ENCODE measurements around the gene GPRC5C. TPM values are rescaled to one million over a fixed set of nuclear protein-coding genes. Genes with fewer than 3 reads are reported as not detected.
A peak's percentile ranks its signal among the peaks of the same experiment; 100 is the strongest.

The GPRC5C gene
- total and polyA plus RNA-seq, 9 of the 15 experiments (the other 6 are each of a cell fraction or from before 2014, with no cell fraction given), result 0.28 to 9.0 (median 4.1) TPM

- TF ChIP-seq ZNF740 (CRISPR knock-in tag; IDR thresholded peaks at IDR 0.05), result peak; percentile 92
- TF ChIP-seq ZNF740 (tag; IDR thresholded peaks at IDR 0.05), result no peak
- TF ChIP-seq SMARCA5 (IDR thresholded peaks at IDR 0.05), result no peak
Measured at GRCh38 chr17:74431568-74432423, at the start of gene GPRC5C (continued).

- Histone ChIP-seq H2AFZ (ENCODE audit: low read depth, low read length) (no peak overlapping the region), H3K9ac (ENCODE audit: insufficient read depth in 1 of 2, low read depth in 2 of 2, low read length in 2 of 2) (no peak overlapping the region), H3K9me1 (ENCODE audit: control insufficient read depth, insufficient read depth, low read length) (no peaks in the 10 kb centered on the region), H3K4me2 (ENCODE audit: insufficient read depth, low read length) (no peak overlapping the region), H3K79me2 (ENCODE audit: control insufficient read depth, insufficient read depth, low read length) (no peaks in the 10 kb centered on the region), H3K27ac (ENCODE audit: extremely low read depth, low read depth, low read length) (no peak overlapping the region), H3K4me1 (replicated peaks in 1 of 2; ENCODE audit: control insufficient read depth in 2 of 2, insufficient read depth in 2 of 2, low read length in 2 of 2) (peaks cover 0 to 10% of the 10 kb centered on the region in 2 experiments; a peak in 4 of 5 replicates), H4K20me1 (replicated peaks; ENCODE audit: control insufficient read depth, insufficient read depth, low read length) (no peaks in the 10 kb centered on the region), H3K27me3 (ENCODE audit: control insufficient read depth in 2 of 2, insufficient read depth in 2 of 2, low read length in 2 of 2) (peaks cover 24 to 49% of the 10 kb centered on the region in 2 experiments; a peak in 3 of 5 replicates), H3K9me3 (replicated peaks; ENCODE audit: control insufficient read depth, insufficient read depth, low read depth, low read length) (no peaks in the 10 kb centered on the region), H3K4me3 (no peak overlapping the region), H3K36me3 (ENCODE audit: control insufficient read depth, insufficient read depth, low read length) (no peaks in the 10 kb centered on the region)
- DNase-seq (ENCODE audit: extremely low read depth in 1 of 4, low spot score in 3 of 4) (no peak), ATAC-seq (no peak), FAIRE-seq (no peak)
- intact Hi-C loops (cut with micrococcal nuclease) (no loop called here), in situ Hi-C loops (cut with MboI) (no loop called here)
- CTCF ChIA-PET (ENCODE audit: low intra/inter-chr PET ratio), result interaction anchor here (4.6 kb wide), 1 partner anchor 110 kb away, joined by 37 read pairs; no protein-coding TSS in a partner anchor
- POLR2A ChIA-PET, result interaction anchor here (0.9 kb wide), 1 partner anchor 126 kb away, joined by 5 read pairs; no protein-coding TSS in a partner anchor
- BruUV-seq (replicated peaks), result no TSS peak
- TF ChIP-seq POLR3A (IDR thresholded peaks at IDR 0.05; ENCODE audit: borderline replicate concordance, extremely low read depth, insufficient read depth, insufficient read length) (no peak), RAD51 (IDR thresholded peaks at IDR 0.05; ENCODE audit: borderline replicate concordance, low read depth) (no peak), CEBPB (tag; IDR thresholded peaks at IDR 0.05) (0 out of 2 replicates have a peak, but pooled peaks have one; percentile 36), CEBPG (CRISPR knock-in tag; IDR thresholded peaks at IDR 0.05) (no peak), CEBPG (tag; conservative IDR thresholded peaks at IDR 0.05 in 1 of 2, IDR thresholded peaks at IDR 0.05 in 1 of 2) (0 out of 4 replicates have a peak, but pooled peaks of 1 of the 2 experiments have one; percentile 14)
- WGBS (ENCODE audit: insufficient coverage, low coverage, missing lambda C conversion rate), result 0% methylated on average over 5 of the region's 5 CpGs
Measured at GRCh38 chr17:74383141-74383540, 48.7 kb upstream of the GPRC5C start.
